SK-N-SH (cell line): ENCODE measurements around the gene ARHGEF4. TPM values are rescaled to one million over a fixed set of nuclear protein-coding genes. Genes with fewer than 3 reads are reported as not detected.

Source experiments
- CTCF ChIA-PET: fragments of 300-600, 350-600 bp; formaldehyde crosslinking; extraction: SDS; loops from one replicate; lab custom pipeline; 2021; lab: Yijun Ruan, JAX
- POLR2A ChIA-PET: fragments of 350-600 bp; sonication (Branson Sonifier 250); formaldehyde crosslinking; extraction: SDS; loops from one replicate; lab custom pipeline; 2020; ENCODE audit warnings: antibody characterized with exemption, inconsistent platforms; lab: Yijun Ruan, JAX
- DNase-seq: peaks from one replicate; pipeline ENCODE4 v3.0.0; 2012
- H2AFZ ChIP-seq: fragments of 200-600 bp; sonication (generic); 2 replicates; pipeline ENCODE4 v1.8.1; 2016; ENCODE audit warnings: antibody characterized with exemption, mild to moderate bottlenecking, low read depth
- H3F3A ChIP-seq: fragments of 200-600 bp; sonication (generic); replicated peaks from 2 replicates; pipeline ENCODE3; 2016; ENCODE audit warnings: antibody characterized with exemption, mild to moderate bottlenecking; ENCODE audit not compliant: insufficient read depth
- H3K27ac ChIP-seq, 2 experiments: fragments of 200-500 bp in 1 of 2; fragments of 200-600 bp in 1 of 2; sonication (Bioruptor generic) in 1 of 2; sonication (generic), shearing (Covaris generic) in 1 of 2; 2 replicates each; pipeline versions ENCODE4 v1.5.1 to v1.6.1; 2014 to 2016; ENCODE audit warnings: low read depth in 2 of 2, inconsistent platforms in 1 of 2, low read length in 1 of 2, mild to moderate bottlenecking in 1 of 2, mixed read lengths in 1 of 2
- H3K27me3 ChIP-seq: fragments of 200-600 bp; sonication (generic), shearing (Covaris generic); 2 replicates; pipeline ENCODE4 v1.6.1; 2016; ENCODE audit warnings: mixed run types; ENCODE audit not compliant: insufficient read depth
- H3K36me3 ChIP-seq, 2 experiments: fragments of 200-500 bp in 1 of 2; fragments of 200-600 bp in 1 of 2; sonication (Bioruptor generic) in 1 of 2; sonication (generic) in 1 of 2; replicated peaks in 1 of 2; 2 replicates each; pipeline versions ENCODE3 to v1.5.1; 2014 to 2016; ENCODE audit warnings: low read length in 1 of 2, mild to moderate bottlenecking in 1 of 2; ENCODE audit not compliant: insufficient read depth in 2 of 2, control insufficient read depth in 1 of 2
- H3K4me1 ChIP-seq, 2 experiments: fragments of 200-500 bp in 1 of 2; fragments of 200-600 bp in 1 of 2; sonication (Bioruptor generic) in 1 of 2; sonication (generic), shearing (Covaris generic) in 1 of 2; 2 replicates each; pipeline versions ENCODE4 v1.5.1 to v1.6.1; 2014 to 2016; ENCODE audit warnings: low read depth in 1 of 2, low read length in 1 of 2, mixed run types in 1 of 2; ENCODE audit not compliant: insufficient read depth in 2 of 2, control insufficient read depth in 1 of 2
- H3K4me2 ChIP-seq: fragments of 200-600 bp; sonication (generic), shearing (Covaris generic); 2 replicates; pipeline ENCODE4 v1.6.1; 2017; ENCODE audit warnings: mixed run types
- H3K4me3 ChIP-seq, 2 experiments: fragments of 200-500 bp in 1 of 2; fragments of 200-600 bp in 1 of 2; sonication (Bioruptor generic) in 1 of 2; sonication (generic), shearing (Covaris generic) in 1 of 2; 2 replicates each; pipeline versions ENCODE4 v1.5.1 to v1.8.1; 2014 to 2016; ENCODE audit warnings: low read depth in 2 of 2, inconsistent platforms in 1 of 2, low read length in 1 of 2, mild to moderate bottlenecking in 1 of 2, mixed read lengths in 1 of 2, moderate library complexity in 1 of 2
- H3K79me2 ChIP-seq: fragments of 200-600 bp; sonication (generic); 2 replicates; pipeline ENCODE4 v1.8.1; 2017; ENCODE audit warnings: mild to moderate bottlenecking; ENCODE audit not compliant: insufficient read depth
- H3K9ac ChIP-seq: fragments of 200-600 bp; sonication (generic); 2 replicates; pipeline ENCODE4 v1.6.1; 2017; ENCODE audit warnings: mixed run types
- H3K9me2 ChIP-seq: fragments of 200-600 bp; sonication (generic); 2 replicates; pipeline ENCODE4 v1.6.1; 2017; ENCODE audit warnings: mixed run types
- H3K9me3 ChIP-seq: fragments of 200-600 bp; sonication (generic); 2 replicates; pipeline ENCODE4 v1.6.1; 2017; ENCODE audit warnings: mixed run types, mild to moderate bottlenecking, moderate library complexity
- H4K20me1 ChIP-seq: fragments of 200-600 bp; sonication (generic); 2 replicates; pipeline ENCODE4 v1.6.1; 2017; ENCODE audit warnings: mild to moderate bottlenecking, mixed run types; ENCODE audit not compliant: insufficient read depth
- EP300 ChIP-seq, 2 experiments: IDR thresholded peaks; 2 replicates each; pipeline versions ENCODE4 v1.4.0 to v1.6.1; 2012; ENCODE audit warnings: borderline replicate concordance in 1 of 2, low read depth in 1 of 2, low read length in 1 of 2
- MAX ChIP-seq: IDR thresholded peaks from 2 replicates; pipeline ENCODE4 v1.4.0; 2012; ENCODE audit warnings: low read depth
- MEF2A ChIP-seq: IDR thresholded peaks from 2 replicates; pipeline ENCODE4 v1.4.0; 2012; ENCODE audit warnings: low read depth, borderline replicate concordance
- MXI1 ChIP-seq: IDR thresholded peaks from 2 replicates; pipeline ENCODE4 v1.6.1; 2012; ENCODE audit warnings: mild to moderate bottlenecking, low read depth, low read length, improper control_type of control experiment
- RCOR1 ChIP-seq: fragments of 150-350 bp; IDR thresholded peaks from 2 replicates; pipeline ENCODE4 v1.6.1; 2017; ENCODE audit warnings: antibody characterized with exemption, low read length
- TAF1 ChIP-seq: IDR thresholded peaks from 2 replicates; pipeline ENCODE4 v1.6.1; 2012; ENCODE audit warnings: low read depth, mild to moderate bottlenecking, low read length, moderate library complexity, borderline replicate concordance
- TEAD4 ChIP-seq: IDR thresholded peaks from 2 replicates; pipeline ENCODE4 v1.4.0; 2012; ENCODE audit warnings: mild to moderate bottlenecking, borderline replicate concordance; ENCODE audit not compliant: insufficient read depth
- YY1 ChIP-seq: IDR thresholded peaks from 2 replicates; pipeline ENCODE4 v1.4.0; 2012; ENCODE audit warnings: low read depth, mild to moderate bottlenecking
- ZBTB33 ChIP-seq: IDR thresholded peaks from 2 replicates; pipeline ENCODE4 v1.4.0; 2012; ENCODE audit warnings: low read depth, borderline replicate concordance
- WGBS: methylation state at CpG from one replicate; pipeline ENCODE4 v1.1.6; 2017; ENCODE audit warnings: low lambda C conversion rate; 5-methylcytosine and 5-hydroxymethylcytosine counted together
- polyA plus RNA-seq, 3 experiments: library from polyadenylated mRNA; depleted of rRNA; stranded (reverse); fragments of >200 nt; gene quantifications; 2 replicates each; pipeline ENCODE4 v1.2.3, GENCODE V29; 2012

ARHGEF4 gene
- polyA plus RNA-seq, 1 of the 3 experiments (the other 2 are of a cell fraction): 2.3 TPM

GRCh38 chr2:130854301-130854700 is 17.6 kb downstream of the ARHGEF4 start:
- H3K27ac ChIP-seq: no peak overlapping the region
- no peak overlapping the region for H3K9ac ChIP-seq
- no peak overlapping the region for H3K4me2 ChIP-seq
- no peaks in the 10 kb centered on the region for H4K20me1 ChIP-seq
- H3K79me2 ChIP-seq: no peaks in the 10 kb centered on the region
- DNase-seq: no peak
- no CpG with 5 or more reads among the region's 5 CpGs for WGBS
- H3F3A ChIP-seq: no peaks in the 10 kb centered on the region
- no peak overlapping the region for H2AFZ ChIP-seq
- no peaks in the 10 kb centered on the region for H3K27me3 ChIP-seq
- no peak overlapping the region for H3K4me3 ChIP-seq
- H3K36me3 ChIP-seq: no peaks in the 10 kb centered on the region
- TF ChIP-seq MAX: no peak
- no peak for TF ChIP-seq MEF2A
- no peak for TF ChIP-seq MXI1
- TF ChIP-seq ZBTB33: no peak
- no peak for TF ChIP-seq EP300 (IDR thresholded peaks at IDR 0.05; ENCODE audit: borderline replicate concordance in 1 of 2, low read depth in 1 of 2, low read length in 1 of 2)
- TF ChIP-seq RCOR1: no peak
- ChIA-PET CTCF (interaction anchor here (0.8 to 2.9 kb wide), 3 partner anchors 19 to 66 kb away, joined by 3 to 18 read pairs (median 5); no protein-coding TSS in a partner anchor), POLR2A (no interaction called here)
- no peaks in the 10 kb centered on the region; a peak in 1 of 4 replicates for H3K4me1 ChIP-seq
- no peaks in the 10 kb centered on the region for H3K9me2 ChIP-seq
- no peaks in the 10 kb centered on the region for H3K9me3 ChIP-seq

- POLR2A ChIA-PET: no interaction called here
- TF ChIP-seq YY1 (no peak), MXI1 (peak; percentile 37; the same call in 1 of the 2 replicates), TEAD4 (no peak), TAF1 (no peak)
- H3K4me2 ChIP-seq: no peak overlapping the region
- H3K79me2 ChIP-seq: no peaks in the 10 kb centered on the region
- H4K20me1 ChIP-seq: no peaks in the 10 kb centered on the region
- no peaks in the 10 kb centered on the region for H3K9me2 ChIP-seq
- H3F3A ChIP-seq: no peaks in the 10 kb centered on the region
- H3K9ac ChIP-seq: no peak overlapping the region
- no peak overlapping the region for H2AFZ ChIP-seq
- H3K9me3 ChIP-seq: no peaks in the 10 kb centered on the region
- H3K27ac ChIP-seq: peak overlapping the region in 1 of 2 experiments; percentile 22; a peak in 1 of 4 replicates
- no peak overlapping the region for H3K4me3 ChIP-seq
- WGBS: 59% methylated on average over 17 of the region's 17 CpGs
- DNase-seq: no peak
- peaks cover 0 to 7% of the 10 kb centered on the region in 2 experiments; a peak in 1 of 4 replicates for H3K4me1 ChIP-seq
- CTCF ChIA-PET: interaction anchor here (1.8 to 13.9 kb wide), 2 partner anchors 10 to 67 kb away, joined by 12 to 249 read pairs; no protein-coding TSS in a partner anchor
- no peaks in the 10 kb centered on the region for H3K36me3 ChIP-seq
- H3K27me3 ChIP-seq: no peaks in the 10 kb centered on the region
Measured at GRCh38 chr2:130864830-130865800, 28.4 kb downstream of the ARHGEF4 start.
